GM21576 (cell line): Measurements from ENCODE around the gene ELFN2.
"Not testable (repeated sequence)": the region's sequence is repeated elsewhere in the genome, so short reads cannot be mapped to it uniquely, and the experiment has no call there.

Experiments
- ATAC-seq: cut with Tn5 transposase; IDR thresholded peaks from one replicate; pipeline ENCODE4 v1.9.1; 2021; ENCODE audit warnings: mild to moderate bottlenecking, moderate library complexity; ENCODE audit not compliant: unreplicated experiment

The ELFN2 gene, protein sequence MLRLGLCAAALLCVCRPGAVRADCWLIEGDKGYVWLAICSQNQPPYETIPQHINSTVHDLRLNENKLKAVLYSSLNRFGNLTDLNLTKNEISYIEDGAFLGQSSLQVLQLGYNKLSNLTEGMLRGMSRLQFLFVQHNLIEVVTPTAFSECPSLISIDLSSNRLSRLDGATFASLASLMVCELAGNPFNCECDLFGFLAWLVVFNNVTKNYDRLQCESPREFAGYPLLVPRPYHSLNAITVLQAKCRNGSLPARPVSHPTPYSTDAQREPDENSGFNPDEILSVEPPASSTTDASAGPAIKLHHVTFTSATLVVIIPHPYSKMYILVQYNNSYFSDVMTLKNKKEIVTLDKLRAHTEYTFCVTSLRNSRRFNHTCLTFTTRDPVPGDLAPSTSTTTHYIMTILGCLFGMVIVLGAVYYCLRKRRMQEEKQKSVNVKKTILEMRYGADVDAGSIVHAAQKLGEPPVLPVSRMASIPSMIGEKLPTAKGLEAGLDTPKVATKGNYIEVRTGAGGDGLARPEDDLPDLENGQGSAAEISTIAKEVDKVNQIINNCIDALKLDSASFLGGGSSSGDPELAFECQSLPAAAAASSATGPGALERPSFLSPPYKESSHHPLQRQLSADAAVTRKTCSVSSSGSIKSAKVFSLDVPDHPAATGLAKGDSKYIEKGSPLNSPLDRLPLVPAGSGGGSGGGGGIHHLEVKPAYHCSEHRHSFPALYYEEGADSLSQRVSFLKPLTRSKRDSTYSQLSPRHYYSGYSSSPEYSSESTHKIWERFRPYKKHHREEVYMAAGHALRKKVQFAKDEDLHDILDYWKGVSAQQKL

GRCh38 chr22:37427135-37427710 lies at the start of gene ELFN2:
TSS of gene ELFN2 (minus strand) at chr22:37427479. CDS start at chr22:37375534, 51,945 bp downstream.
- no peak for ATAC-seq

- ATAC-seq, result no peak
Measured at GRCh38 chr22:37476389-37477329, 49.4 kb upstream of the ELFN2 start.

- no peak for ATAC-seq
Measured at GRCh38 chr22:37474447-37475090, 47.3 kb upstream of the ELFN2 start.

GRCh38 chr22:37473437-37473946 lies 46.2 kb upstream of the ELFN2 start:
- no peak for ATAC-seq

DNA sequence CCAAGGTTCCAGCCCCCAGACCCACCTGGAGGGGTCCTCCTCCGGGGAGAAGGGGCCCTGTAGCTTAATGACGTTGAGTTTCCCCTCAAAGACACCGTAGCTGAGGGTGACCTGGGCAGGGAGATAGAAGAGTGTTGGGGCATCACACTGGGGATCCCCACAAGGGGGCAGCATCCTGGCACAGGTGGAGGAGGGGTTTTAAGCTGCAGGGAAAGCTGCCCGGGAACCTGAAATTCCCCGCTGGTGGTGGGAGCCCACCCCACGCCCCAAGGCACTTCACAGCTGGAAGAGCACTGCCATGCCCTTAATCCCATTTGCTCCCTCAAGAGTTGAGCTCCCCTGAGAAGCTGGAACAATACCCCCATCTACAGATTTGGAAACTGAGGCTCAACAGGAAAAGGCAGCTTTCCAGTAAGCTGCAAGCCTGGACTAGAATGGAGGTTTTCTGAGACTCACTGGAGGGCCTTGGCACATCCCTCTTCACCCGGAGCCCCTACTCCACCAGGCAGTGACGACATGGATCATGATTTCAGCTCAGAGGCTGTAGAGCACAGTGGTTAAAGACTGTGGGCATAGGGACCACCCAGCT lies 45.2 kb upstream of the ELFN2 start:
- no peak for ATAC-seq

GRCh38 chr22:37471727-37472417 lies 44.6 kb upstream of the ELFN2 start:
- ATAC-seq, result no peak

GRCh38 chr22:37470087-37470445 lies 42.8 kb upstream of the ELFN2 start:
- ATAC-seq, result no peak

DNA sequence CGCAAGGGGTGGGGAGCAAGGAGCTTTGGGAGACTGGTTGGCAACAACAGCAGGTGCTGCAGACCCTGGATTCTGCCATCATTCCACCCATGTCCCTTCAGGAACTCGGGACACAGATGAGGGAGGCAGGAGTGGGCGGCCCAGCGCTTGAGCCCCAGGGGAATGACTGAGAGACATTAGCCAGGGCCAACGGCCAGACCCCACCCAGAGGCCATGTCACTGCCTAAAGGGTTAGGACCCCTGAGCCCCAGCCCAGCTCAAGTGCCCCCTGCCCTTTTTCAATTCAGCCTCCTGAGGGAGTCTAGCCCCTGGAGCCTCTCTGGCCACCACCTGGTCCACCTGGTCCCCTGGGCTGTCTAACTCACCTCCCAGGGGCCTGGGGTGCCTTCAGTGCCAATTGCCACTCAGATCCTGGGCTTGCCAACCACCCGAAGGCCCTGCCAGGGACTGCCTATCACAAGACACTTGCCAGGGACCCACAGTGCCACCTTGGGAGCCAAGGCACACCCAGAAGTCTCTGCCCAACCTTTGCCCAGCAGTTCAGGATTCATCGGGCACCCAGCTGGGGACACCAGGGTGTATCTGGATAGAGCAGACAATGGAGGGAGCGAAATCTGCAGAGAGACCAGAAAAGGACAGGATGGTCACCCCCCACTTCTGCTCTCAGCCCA lies 42.3 kb upstream of the ELFN2 start:
- no peak for ATAC-seq

DNA sequence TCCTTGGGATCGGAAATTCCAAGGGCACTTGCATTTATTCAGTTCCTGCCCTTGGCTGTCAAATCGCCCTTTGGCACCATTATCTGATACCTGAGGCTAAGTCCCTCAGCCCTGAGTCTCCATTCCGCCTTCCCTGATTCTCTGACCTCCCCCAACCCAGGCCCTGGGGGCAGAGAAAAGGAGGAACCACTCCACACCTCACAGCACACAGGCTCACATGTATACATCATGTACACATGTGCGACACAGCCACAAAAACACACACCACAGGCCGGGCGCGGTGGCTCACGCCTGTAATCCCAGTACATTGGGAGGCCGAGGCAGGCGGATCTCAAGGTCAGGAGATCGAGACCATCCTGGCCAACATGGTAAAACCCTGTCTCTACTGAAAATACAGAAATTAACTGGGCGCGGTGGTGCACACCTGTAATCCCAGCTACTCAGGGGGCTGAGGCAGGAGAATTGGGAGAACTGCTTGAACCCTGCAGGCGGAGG lies 41.0 kb upstream of the ELFN2 start:
- ATAC-seq, result not testable (repeated sequence)

DNA sequence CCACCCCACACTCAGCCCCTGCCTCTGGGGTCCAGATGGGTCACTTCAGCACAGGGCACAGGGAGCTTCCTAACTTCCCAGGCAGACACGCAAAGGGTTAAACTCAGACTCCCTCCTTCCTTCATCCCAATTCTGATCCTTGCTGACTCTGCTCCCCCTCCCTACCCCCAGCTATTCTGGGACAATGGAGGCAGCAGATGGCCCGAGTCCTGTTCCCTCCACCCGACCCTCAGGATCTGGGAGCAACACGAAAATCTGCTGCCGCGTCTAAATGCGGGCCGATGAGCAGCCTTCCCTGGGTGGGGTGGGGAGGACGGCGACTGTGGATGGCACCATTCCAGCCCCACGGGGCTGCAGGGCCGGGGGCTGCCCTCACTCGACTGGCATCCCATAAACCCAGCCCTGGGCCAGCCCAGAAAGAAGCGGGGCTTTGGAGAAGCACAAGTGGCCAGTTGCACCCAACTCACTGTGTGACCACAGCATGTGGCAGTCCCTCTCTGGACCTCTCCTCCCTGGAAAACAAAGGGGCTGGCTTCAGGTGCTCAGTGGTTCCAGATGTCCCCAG lies 40.2 kb upstream of the ELFN2 start:
- ATAC-seq, result no peak

DNA sequence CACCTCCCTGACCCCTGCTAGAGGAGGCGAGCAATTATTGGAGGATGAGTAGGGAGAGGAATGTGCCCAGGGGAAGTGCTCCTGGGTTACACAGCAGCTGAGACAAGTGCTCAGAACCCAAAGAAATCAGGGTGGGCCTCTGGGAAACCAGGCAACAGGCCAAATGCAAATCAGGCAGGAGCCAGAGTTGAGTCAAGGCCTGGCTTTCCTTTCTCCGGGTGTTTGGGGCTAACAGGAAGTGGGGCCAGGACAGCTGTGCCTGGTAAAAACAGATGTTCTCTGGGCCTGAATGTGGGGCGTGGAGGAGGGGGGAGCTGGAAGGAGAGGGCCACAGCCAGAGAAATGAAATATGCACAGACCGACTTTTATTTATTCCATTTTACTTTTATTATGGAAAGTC lies 36.9 kb upstream of the ELFN2 start:
- no peak for ATAC-seq

GRCh38 chr22:37462983-37463382 lies 35.7 kb upstream of the ELFN2 start:
- no peak for ATAC-seq

DNA sequence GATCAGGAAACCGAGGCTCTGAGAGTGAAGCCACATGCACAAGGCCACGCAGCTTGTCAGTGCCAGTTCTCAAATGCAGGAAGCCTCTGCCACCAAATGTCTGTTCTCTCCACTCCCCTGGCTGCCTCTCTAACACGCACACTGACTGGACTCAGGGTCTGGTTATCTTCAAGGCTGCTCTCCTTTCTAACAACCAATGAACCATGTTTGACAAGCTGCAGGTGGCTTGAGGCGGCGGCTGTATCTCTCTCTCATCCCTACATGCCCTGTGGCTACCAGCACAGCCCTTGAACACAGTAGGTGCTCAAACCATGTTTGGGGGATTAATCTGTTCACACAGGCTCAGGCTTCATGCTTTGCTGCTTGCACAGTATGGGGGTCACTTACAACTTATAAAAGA lies 35.2 kb upstream of the ELFN2 start:
- no peak for ATAC-seq

- ATAC-seq, result no peak
Measured at GRCh38 chr22:37461961-37462360, 34.7 kb upstream of the ELFN2 start.

GRCh38 chr22:37460684-37461083 lies 33.4 kb upstream of the ELFN2 start:
- ATAC-seq, result no peak

DNA sequence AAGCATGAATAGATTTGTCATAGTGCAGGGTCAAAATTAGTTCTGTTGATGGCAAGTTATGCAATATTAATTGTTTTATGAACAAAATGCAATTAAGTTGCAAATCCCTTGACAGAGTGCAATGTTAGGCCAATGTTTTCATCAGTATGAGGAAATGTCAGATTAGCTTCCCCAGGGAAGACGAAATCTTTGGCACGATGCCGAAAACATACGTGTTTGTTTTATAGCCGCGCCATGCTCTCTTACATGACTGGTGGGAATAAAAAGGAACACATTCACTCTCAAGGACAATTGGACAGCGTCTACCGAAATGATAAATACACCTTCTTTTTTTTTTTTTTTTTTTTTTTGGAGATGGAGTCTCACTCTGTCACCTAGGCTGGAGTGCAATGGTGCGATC lies 31.9 kb upstream of the ELFN2 start:
- no peak for ATAC-seq

DNA sequence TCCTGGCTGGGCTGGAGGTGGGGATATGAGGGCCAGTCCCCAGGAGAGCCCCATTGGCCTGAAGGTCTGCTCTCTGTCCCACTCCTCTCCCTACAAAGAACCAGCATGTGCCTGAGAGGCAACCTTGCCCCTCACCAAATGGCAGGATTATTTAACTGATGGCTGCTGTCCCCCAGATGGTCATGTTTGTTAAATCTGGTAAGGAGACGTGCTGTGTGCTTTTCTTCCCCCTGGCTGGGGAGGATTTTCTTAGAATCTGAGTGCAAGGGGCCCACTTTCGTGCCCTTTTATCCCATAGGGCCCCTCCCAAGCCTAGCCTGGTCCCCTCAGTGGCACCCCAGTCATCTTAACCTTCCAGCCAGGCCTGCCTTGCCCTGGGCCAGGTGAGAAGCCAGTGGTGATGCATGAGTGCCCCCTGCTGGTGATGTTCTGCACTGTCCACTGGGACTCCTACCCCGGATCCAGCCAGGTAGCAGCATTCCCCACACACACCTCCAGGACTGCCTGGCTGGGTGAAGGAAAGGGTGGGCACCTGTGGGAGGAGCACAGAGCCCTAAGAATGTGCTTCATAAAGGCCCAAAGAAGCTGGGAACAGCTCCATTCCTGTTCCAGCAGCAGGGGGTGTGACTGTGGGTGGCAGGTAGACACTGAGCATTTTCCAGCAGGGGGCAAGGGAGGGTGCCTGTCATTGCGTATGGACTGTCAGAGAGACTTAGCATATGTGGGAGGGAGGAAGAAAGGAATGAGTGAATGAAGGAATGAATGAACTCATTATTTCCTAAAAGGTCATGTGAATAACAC lies 30.0 kb upstream of the ELFN2 start:
- ATAC-seq, result no peak
